GM21723 (cell line): ENCODE measurements around the gene DHH.

ENCODE experiments used
- ATAC-seq: cut with Tn5 transposase; IDR thresholded peaks from one replicate; pipeline ENCODE4 v1.9.1; 2021; ENCODE audit warnings: mild to moderate bottlenecking, moderate library complexity; ENCODE audit not compliant: unreplicated experiment

Gene DHH

GRCh38 chr12:49051777-49052438, 42.7 kb downstream of the DHH start:
- no peak for ATAC-seq

DNA sequence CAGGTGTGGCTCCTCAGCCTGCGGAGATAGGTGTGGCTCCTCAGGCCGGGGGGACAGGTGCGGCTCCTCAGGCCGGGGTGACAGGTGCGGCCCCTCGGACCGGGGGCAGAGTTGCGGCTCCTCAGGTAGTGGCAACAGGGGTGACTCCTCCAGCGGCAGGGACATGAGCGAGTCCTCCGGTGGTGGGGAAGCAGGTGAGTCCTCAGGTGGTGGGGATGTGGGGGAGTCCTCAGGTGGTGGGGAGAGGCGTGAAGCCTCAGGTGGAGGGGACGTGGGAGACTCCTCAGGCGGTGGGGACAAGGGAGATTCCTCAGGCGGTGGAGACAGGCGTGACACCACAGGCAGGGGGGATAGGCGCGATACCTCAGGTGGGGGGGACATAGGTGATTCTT, 43.2 kb downstream of the DHH start:
- ATAC-seq = no peak

DNA sequence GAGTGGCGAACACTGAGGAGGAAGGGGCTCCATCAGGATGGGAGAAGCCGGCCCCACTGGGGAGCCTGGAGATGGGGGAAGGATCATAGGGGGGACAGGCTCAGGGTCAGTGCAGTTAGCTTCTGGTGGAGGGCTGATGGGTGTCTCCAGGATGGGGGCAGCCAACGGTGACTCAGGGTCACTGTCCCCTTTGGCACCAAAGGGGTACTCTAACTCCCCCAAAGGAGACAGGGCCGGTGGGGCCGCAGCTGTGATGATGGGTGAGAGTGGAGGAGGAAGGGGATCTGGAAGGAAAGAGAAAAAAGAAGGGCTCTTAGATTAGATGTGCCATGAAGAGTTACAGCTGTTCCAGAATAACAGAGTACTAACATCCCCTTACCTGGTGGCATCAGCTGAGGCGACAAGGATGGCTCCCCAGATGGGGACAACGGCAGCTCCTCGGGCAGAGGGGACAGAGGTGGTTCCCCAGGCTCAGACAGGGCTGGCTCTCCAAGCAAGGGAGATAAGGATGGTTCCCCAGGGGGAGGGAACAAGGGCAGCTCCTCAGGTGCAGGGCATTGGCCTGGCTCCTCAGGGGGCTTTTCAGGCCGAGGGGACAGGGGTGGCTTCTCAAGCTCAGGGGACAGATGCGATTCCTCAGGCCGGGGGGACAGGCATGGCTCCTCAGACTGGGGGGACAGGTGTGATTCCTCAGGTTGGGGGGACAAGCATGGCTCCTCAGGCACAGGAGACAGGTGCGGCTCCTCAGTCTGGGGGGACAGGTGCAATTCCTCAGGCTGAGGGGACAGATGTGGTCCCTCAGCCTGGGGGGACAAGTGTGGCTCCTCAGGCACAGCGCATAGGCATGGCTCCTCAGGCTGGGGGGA, 43.9 kb downstream of the DHH start:
- no peak for ATAC-seq

- ATAC-seq = no peak
Measured at GRCh38 chr12:49049566-49050224, 44.9 kb downstream of the DHH start.

GRCh38 chr12:49048953-49049352, 45.6 kb downstream of the DHH start:
- ATAC-seq = no peak

- ATAC-seq = no peak
Measured at GRCh38 chr12:49046129-49046895, 48.3 kb downstream of the DHH start.

DNA sequence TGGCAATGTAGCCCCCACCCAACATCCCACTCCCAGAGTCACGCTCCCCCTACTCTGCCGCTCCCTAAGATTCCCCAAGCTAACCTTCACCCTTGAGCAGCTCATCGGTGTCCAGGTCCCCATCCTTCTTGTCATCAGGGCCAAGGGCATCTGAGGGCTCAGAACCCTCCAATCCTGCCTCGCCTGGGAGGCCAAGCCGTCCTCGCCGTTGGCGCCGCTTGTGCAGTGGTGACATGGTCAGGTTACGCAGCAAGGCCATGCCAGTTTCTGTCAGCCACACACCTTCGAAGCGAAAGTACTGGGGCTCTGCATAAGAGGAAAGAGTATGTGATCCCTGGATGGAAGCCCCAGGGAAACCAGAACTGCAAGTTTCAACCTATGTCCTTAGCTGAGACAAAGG, 49.9 kb downstream of the DHH start:
- no peak for ATAC-seq

- no peak for ATAC-seq
Measured at GRCh38 chr12:49043856-49044258, 50.7 kb downstream of the DHH start.

GRCh38 chr12:49043241-49043640, 51.4 kb downstream of the DHH start:
- ATAC-seq = no peak

- no peak for ATAC-seq
Measured at GRCh38 chr12:49041881-49042484, 52.6 kb downstream of the DHH start.

GRCh38 chr12:49041036-49041880, 53.3 kb downstream of the DHH start:
- no peak for ATAC-seq

GRCh38 chr12:49040364-49040855, 54.2 kb downstream of the DHH start:
- ATAC-seq = no peak

DNA sequence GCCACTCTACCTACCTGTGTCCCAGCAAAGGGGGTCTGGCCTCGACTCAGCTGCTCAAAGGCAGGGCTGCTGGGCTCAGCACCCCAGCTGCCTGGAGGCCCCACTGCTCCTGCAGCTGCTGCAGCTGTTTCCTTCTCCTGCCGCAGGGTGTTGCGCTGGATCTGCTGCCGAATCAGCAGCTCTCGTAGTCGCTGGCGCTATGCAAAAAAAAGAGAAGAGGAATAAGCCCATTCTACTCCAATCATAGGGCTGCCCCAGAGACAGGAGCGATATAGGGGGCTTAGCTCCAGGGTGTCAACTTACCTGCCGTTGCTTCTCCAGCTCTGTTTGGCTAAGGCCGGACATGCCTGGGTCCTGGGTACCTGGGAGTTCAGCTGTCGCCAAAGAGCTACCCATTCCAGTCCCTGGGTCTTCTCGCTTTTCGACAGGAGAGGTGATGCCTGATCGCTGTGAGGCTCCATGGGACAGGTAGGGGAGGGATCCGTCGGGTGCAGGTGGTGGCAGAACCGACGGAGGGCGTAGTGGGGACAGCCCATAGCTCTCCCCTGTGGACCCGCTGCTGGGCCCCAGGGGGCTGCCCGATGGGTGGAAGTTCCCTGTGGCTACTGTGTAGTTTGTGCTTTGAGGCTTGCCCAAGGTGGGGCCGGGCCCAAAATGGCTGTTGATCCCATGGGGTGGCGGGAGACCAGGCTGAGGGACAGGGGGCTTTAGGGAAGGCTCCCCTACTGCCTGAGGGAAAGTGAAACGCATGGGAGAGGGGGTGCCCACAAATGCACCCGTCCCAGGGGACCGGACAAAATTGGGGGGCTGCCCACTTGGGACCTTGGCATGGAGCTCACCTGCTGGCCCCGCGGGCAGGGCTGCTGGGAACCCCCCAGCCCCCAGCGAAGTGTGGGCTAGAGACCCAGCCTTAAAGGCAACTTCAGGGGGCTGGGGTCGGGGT, 54.9 kb downstream of the DHH start:
- no peak for ATAC-seq

- no peak for ATAC-seq
Measured at GRCh38 chr12:49038291-49038955, 56.2 kb downstream of the DHH start.

DNA sequence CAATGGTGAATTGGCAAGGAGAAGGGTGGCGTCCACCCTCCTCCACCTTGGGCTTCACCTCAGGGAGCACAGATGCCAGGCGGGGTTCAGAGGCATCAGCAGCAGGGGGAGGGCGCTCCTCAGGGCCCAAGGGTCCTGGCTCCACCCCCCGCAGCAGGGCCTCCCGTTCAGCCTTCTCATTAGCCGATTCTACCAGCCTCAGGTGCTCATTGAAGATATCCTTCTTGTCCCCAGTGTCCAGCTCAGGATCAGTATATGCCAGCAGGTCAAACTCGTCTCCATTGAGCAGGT, 56.7 kb downstream of the DHH start:
- ATAC-seq = no peak

DNA sequence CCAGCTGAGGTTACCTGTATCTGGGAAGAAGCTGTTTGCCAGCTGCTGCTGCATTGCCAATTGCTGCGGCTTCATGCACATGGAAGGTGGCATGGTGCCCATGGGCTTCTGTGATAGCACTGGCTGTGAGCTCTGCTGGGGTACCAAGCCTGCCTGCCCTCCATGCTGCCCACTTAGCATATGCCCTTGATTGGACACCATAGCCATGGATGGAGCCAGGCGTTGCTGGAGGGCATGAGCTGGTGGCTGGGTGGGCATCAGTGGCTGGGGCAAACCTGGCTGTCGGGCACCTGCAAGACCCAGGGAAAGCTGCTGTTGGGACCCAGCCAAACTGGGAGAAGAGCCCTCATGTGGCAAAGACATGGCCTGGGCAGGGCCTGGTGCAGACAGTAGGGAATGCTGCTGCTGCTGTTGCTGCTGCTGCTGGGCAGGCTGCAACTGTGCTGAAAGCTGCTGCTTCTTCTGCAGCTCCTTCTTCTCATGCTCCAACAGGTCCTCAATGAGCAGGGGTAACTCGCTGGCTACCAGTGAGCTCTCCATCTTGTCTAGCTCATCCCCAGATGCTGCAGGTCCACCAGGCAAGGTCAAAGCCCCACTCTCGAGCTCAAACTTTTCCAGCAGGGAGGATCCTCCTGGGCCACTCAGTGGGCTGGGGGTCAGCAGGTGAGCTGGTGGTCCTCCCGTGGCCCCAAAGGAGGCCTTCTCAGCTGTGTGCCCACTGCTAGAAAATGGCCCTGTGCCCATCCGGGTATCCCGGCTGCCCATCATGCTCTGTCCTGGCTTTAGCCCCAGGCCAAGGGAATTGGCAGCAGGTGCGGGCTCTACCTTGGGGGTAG, 57.3 kb downstream of the DHH start:
- no peak for ATAC-seq
